NB4 (cell line): ENCODE data around the gene CTNND2.

Experiments used
- DNase-seq: peaks from one replicate; pipeline ENCODE4 v3.0.0; 2010; ENCODE audit warnings: low read depth
- H3K4me3 ChIP-seq: one replicate; pipeline ENCODE4 v1.5.1; 2011; ENCODE audit warnings: mild to moderate bottlenecking, low read depth, low read length, moderate library complexity
- CTCF ChIP-seq: IDR thresholded peaks from one replicate; pipeline ENCODE4 v1.5.1; 2012; ENCODE audit warnings: low read depth, low read length
- MAX ChIP-seq: IDR thresholded peaks from 2 replicates; pipeline ENCODE4 v1.6.1; 2011; ENCODE audit warnings: low read depth, low read length
- MYC ChIP-seq: IDR thresholded peaks from 2 replicates; pipeline ENCODE4 v1.6.1; 2011; ENCODE audit warnings: low read depth, low read length
- POLR2A ChIP-seq: IDR thresholded peaks from 2 replicates; pipeline ENCODE4 v1.6.1; 2011; ENCODE audit warnings: mild to moderate bottlenecking; ENCODE audit not compliant: insufficient read length; ENCODE audit errors: extremely low read depth

The CTNND2 gene

GRCh38 chr5:11268891-11269290, 635.4 kb downstream of the CTNND2 start:
- TF ChIP-seq MYC = no peak
- TF ChIP-seq POLR2A = no peak
- no peak for TF ChIP-seq MAX
- TF ChIP-seq CTCF = no peak
- DNase-seq = no peak
- no peak overlapping the region for H3K4me3 ChIP-seq

GRCh38 chr5:11266331-11266730, 637.9 kb downstream of the CTNND2 start:
- no peak overlapping the region for H3K4me3 ChIP-seq
- TF ChIP-seq MAX (no peak), CTCF (no peak), POLR2A (no peak), MYC (no peak)
- DNase-seq = no peak

- TF ChIP-seq MAX (no peak), POLR2A (no peak), CTCF (no peak), MYC (no peak)
- no peak for DNase-seq
- no peak overlapping the region for H3K4me3 ChIP-seq
Measured at GRCh38 chr5:11261241-11261640, 643.0 kb downstream of the CTNND2 start.

- TF ChIP-seq MYC = no peak
- TF ChIP-seq CTCF = no peak
- TF ChIP-seq POLR2A = no peak
- no peak for TF ChIP-seq MAX
- H3K4me3 ChIP-seq = no peak overlapping the region
- DNase-seq = no peak
Measured at GRCh38 chr5:11258001-11258400, 646.2 kb downstream of the CTNND2 start.

GRCh38 chr5:11252523-11252922, 651.7 kb downstream of the CTNND2 start:
- no peak overlapping the region for H3K4me3 ChIP-seq
- DNase-seq = no peak
- TF ChIP-seq MYC (no peak), POLR2A (no peak), CTCF (no peak), MAX (no peak)

GRCh38 chr5:11252075-11252474, 652.2 kb downstream of the CTNND2 start:
- no peak for TF ChIP-seq POLR2A
- no peak for DNase-seq
- no peak overlapping the region for H3K4me3 ChIP-seq

- DNase-seq = no peak
- TF ChIP-seq MYC = no peak
- TF ChIP-seq CTCF = no peak
- no peak for TF ChIP-seq POLR2A
- TF ChIP-seq MAX = no peak
- H3K4me3 ChIP-seq = no peak overlapping the region
Measured at GRCh38 chr5:11251247-11251646, 653.0 kb downstream of the CTNND2 start.
